ENCODE measurements around the gene SMIM23.

GRCh38 chr5:171816666-171817065 is 31.0 kb downstream of the SMIM23 start:
- no peak for TF ChIP-seq CTCF (IDR thresholded peaks at IDR 0.05)
- TF ChIP-seq POLR2AphosphoS5 (IDR thresholded peaks at IDR 0.05), result no peak
- no peak for TF ChIP-seq POLR2A (IDR thresholded peaks at IDR 0.05)

All from suprapubic skin (tissue), 4 donors.